ENCODE measurements around the gene TCERG1L.

DNA sequence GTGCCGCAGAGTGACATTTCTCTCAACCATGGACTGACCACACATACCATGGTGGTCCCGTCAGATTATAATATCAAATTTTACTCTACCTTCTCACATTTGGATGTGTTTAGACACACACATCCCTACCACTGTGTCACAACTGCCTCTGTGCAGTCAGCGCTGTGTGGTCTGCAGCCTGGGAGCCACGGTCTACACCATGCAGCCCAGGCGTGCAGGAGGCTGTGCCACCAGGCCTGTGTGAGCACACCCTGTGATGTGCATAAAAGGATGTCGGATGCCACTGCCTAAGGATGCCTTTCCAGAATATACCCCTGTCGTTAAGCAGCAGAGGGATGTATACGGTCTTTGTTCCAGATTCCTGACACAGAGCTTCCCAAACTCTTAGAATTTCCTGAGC is 150.4 kb downstream of the TCERG1L start:
- no peak for TF ChIP-seq PHB (CRISPR knock-in tag; IDR thresholded peaks at IDR 0.05)
- TF ChIP-seq CTCF (IDR thresholded peaks at IDR 0.05 in 2 of 3, conservative IDR thresholded peaks at IDR 0.05 in 1 of 3; ENCODE audit: insufficient read depth in 2 of 3, low read depth in 1 of 3, low read length in 3 of 3) = no peak
